Sigmoid colon (tissue), 7 donors: ENCODE data around the gene SURF4. TPM values are rescaled to one million over a fixed set of nuclear protein-coding genes. Genes with fewer than 3 reads are reported as not detected.
A peak's percentile ranks its signal among the peaks of the same experiment; 100 is the strongest.
"Not testable (repeated sequence)": the region's sequence is repeated elsewhere in the genome, so short reads cannot be mapped to it uniquely, and the experiment has no call there.

Experiments
- DNase-seq: peaks from one replicate; pipeline ENCODE4 v3.0.0-alpha.2; 2019
- H3K27ac ChIP-seq, 4 donors: fragments of 200-600 bp; sonication (generic); one replicate each; pipeline ENCODE4 v1.5.1; 2016 to 2019; ENCODE audit warnings: mild to moderate bottlenecking in 1 of 4
- H3K27me3 ChIP-seq, 3 donors: fragments of 200-600 bp; sonication (generic); one replicate each; pipeline ENCODE4 v1.5.1; 2019; ENCODE audit warnings: mild to moderate bottlenecking in 1 of 3
- H3K36me3 ChIP-seq, 4 donors: fragments of 200-600 bp; sonication (generic); one replicate each; pipeline ENCODE4 v1.5.1; 2016 to 2019
- H3K4me1 ChIP-seq, 4 donors: fragments of 200-600 bp; sonication (generic); one replicate each; pipeline ENCODE4 v1.5.1; 2017 to 2019
- H3K4me3 ChIP-seq, 4 donors: fragments of 200-600 bp; sonication (generic); one replicate each; pipeline ENCODE4 v1.5.1; 2017 to 2019; ENCODE audit warnings: mild to moderate bottlenecking in 2 of 4, moderate library complexity in 1 of 4
- H3K9me3 ChIP-seq, 4 donors: fragments of 200-600 bp in 3 of 4; sonication (generic) in 3 of 4; one replicate each; pipeline versions ENCODE4 v1.5.1 to v1.6.1; 2013 to 2019
- CTCF ChIP-seq, 4 experiments: fragments of 450-650 bp in 3 of 4; fragments of 200-600 bp in 1 of 4; IDR thresholded peaks; one replicate each; pipeline ENCODE4 v1.5.1; 2016 to 2019; ENCODE audit warnings: antibody characterized with exemption in 4 of 4, mild to moderate bottlenecking in 3 of 4, moderate library complexity in 2 of 4
- EP300 ChIP-seq, 4 donors: sonication (generic); formaldehyde crosslinking; IDR thresholded peaks; one replicate each; pipeline ENCODE4 v1.6.1; 2017; ENCODE audit warnings: antibody characterized with exemption in 4 of 4
- POLR2A ChIP-seq, 2 donors: fragments of 450-650 bp; IDR thresholded peaks; one replicate each; pipeline ENCODE4 v1.6.1; 2016; ENCODE audit warnings: antibody characterized with exemption in 2 of 2, mild to moderate bottlenecking in 2 of 2, moderate library complexity in 2 of 2
- POLR2AphosphoS5 ChIP-seq, 4 donors: sonication (generic); formaldehyde crosslinking; IDR thresholded peaks; one replicate each; pipeline ENCODE4 v1.6.1; 2017; ENCODE audit warnings: antibody characterized with exemption in 4 of 4
- WGBS, 2 donors: extraction: QIAGEN DNeasy Blood & Tissue Kit; methylation state at CpG; one replicate each; pipeline ENCODE4 v1.1.7; 2013; 5-methylcytosine and 5-hydroxymethylcytosine counted together
- intact Hi-C: fragments of 100-400 bp; cut with DNase I; formaldehyde crosslinking; loops from one replicate; pipeline ENCODE4 v1.15.1; 2023
- polyA plus RNA-seq, 3 donors: library from polyadenylated mRNA; stranded (reverse); fragments of 200-250 nt; gene quantifications; one replicate each; pipeline ENCODE4 v1.2.3, GENCODE V29; 2013
- total RNA-seq, 4 donors: library from RNA; depleted of rRNA; stranded (reverse); fragments of >200 nt; gene quantifications; one replicate each; pipeline ENCODE4 v1.1.0, GENCODE V29; 2016
- donor health status: healthy with polysubstance abuse.
- donor health status: Bipolar disorder and iron deficiency.
- donor health status: healthy.

The SURF4 gene
- total and polyA plus RNA-seq, 7 donors = 17.4 to 190 (median 83.1) TPM

- no peak overlapping the region for H3K4me3 ChIP-seq
- H3K4me1 ChIP-seq = peaks cover 0 to 11% (median 9%) of the 10 kb centered on the region in 4 donors
- WGBS, 2 donors = 88 to 91% methylated on average over 13 of the region's 13 CpGs
Measured at GRCh38 chr9:133340916-133341315, 34.9 kb downstream of the SURF4 start.

GRCh38 chr9:133340256-133340655 is 35.6 kb downstream of the SURF4 start:
- Histone ChIP-seq H3K27ac (no peak overlapping the region), H3K9me3 (no peaks in the 10 kb centered on the region), H3K36me3 (peaks cover 33 to 72% (median 44%) of the 10 kb centered on the region in 4 donors), H3K27me3 (no peaks in the 10 kb centered on the region), H3K4me1 (peaks cover 0 to 13% (median 9%) of the 10 kb centered on the region in 4 donors), H3K4me3 (no peak overlapping the region)
- 52 to 81% methylated on average over 3 of the region's 3 CpGs for WGBS, 2 donors
- TF ChIP-seq POLR2AphosphoS5 (IDR thresholded peaks at IDR 0.05) (no peak), EP300 (IDR thresholded peaks at IDR 0.05) (no peak), CTCF (IDR thresholded peaks at IDR 0.05) (no peak), POLR2A (IDR thresholded peaks at IDR 0.05) (no peak)
- DNase-seq = no peak
- intact Hi-C loops = no loop called here

More at GRCh38 chr9:133340916-133341315, 34.9 kb downstream of the SURF4 start:
- no peak for TF ChIP-seq EP300 (IDR thresholded peaks at IDR 0.05)
- no peak for TF ChIP-seq POLR2AphosphoS5 (IDR thresholded peaks at IDR 0.05)
- no peak for TF ChIP-seq CTCF (IDR thresholded peaks at IDR 0.05)
- TF ChIP-seq POLR2A (IDR thresholded peaks at IDR 0.05) = no peak
- H3K27me3 ChIP-seq = no peaks in the 10 kb centered on the region
- peaks cover 33 to 78% (median 47%) of the 10 kb centered on the region in 4 donors for H3K36me3 ChIP-seq
- DNase-seq = no peak
- no peaks in the 10 kb centered on the region for H3K9me3 ChIP-seq
- peak overlapping the region in 2 of 4 donors; percentile 4 to 25 for H3K27ac ChIP-seq
- intact Hi-C loops = no loop called here

- intact Hi-C loops = loop anchor here (10.0 kb wide), 1 partner anchor 315 kb away; no protein-coding TSS in a partner anchor
- H3K9me3 ChIP-seq = no peaks in the 10 kb centered on the region
- H3K27ac ChIP-seq = no peak overlapping the region
- H3K27me3 ChIP-seq = no peaks in the 10 kb centered on the region
- H3K4me1 ChIP-seq = peaks cover 0 to 19% (median 15%) of the 10 kb centered on the region in 4 donors
- no peak for DNase-seq
- H3K36me3 ChIP-seq = peaks cover 31 to 68% (median 41%) of the 10 kb centered on the region in 4 donors
- WGBS, 2 donors = 87 to 90% methylated on average over 5 of the region's 5 CpGs
- TF ChIP-seq EP300 (IDR thresholded peaks at IDR 0.05) (no peak), POLR2AphosphoS5 (IDR thresholded peaks at IDR 0.05) (no peak), CTCF (IDR thresholded peaks at IDR 0.05) (no peak), POLR2A (IDR thresholded peaks at IDR 0.05) (no peak)
- H3K4me3 ChIP-seq = no peak overlapping the region
Measured at GRCh38 chr9:133339641-133340040, 36.2 kb downstream of the SURF4 start.

GRCh38 chr9:133335924-133336811 is 39.7 kb downstream of the SURF4 start, which contains the start of gene SURF6:
Gene SURF6, minus strand, starts transcription at chr9:133336188. Its CDS starts 56 bp downstream, at chr9:133336132.
- H3K27me3 ChIP-seq = no peaks in the 10 kb centered on the region
- peak within 1 kb of the TSS; percentile 84 to 94 (median 88) for H3K4me3 ChIP-seq
- H3K9me3 ChIP-seq = no peaks in the 10 kb centered on the region
- intact Hi-C loops = loop anchor here (1.0 to 10.0 kb wide), 2 partner anchors 40 to 311 kb away; partner anchors contain the start of genes STKLD1 and SURF4
- TF ChIP-seq CTCF (IDR thresholded peaks at IDR 0.05) (no peak), POLR2A (IDR thresholded peaks at IDR 0.05) (no peak), POLR2AphosphoS5 (IDR thresholded peaks at IDR 0.05) (peak; percentile 58 to 87 (median 83)), EP300 (IDR thresholded peaks at IDR 0.05) (no peak)
- H3K27ac ChIP-seq = peak within 1 kb of the TSS; percentile 75 to 83 (median 80)
- DNase-seq = peak; percentile 93
- WGBS, 2 donors = 7 to 9% methylated on average over 70 of the region's 70 CpGs
- H3K36me3 ChIP-seq = peaks cover 32 to 68% (median 42%) of the 10 kb centered on the region in 4 donors
- peaks cover 0 to 28% (median 25%) of the 10 kb centered on the region in 4 donors for H3K4me1 ChIP-seq

- not testable (repeated sequence) for H3K27ac ChIP-seq, H3K27me3 ChIP-seq, H3K9me3 ChIP-seq
- peak overlapping the region; percentile 84 to 94 (median 88) for H3K4me3 ChIP-seq
- peak; percentile 48 for DNase-seq
- intact Hi-C loops = loop anchor here (10.0 kb wide), 1 partner anchor 310 kb away; no protein-coding TSS in a partner anchor
- H3K4me1 ChIP-seq = peaks cover 0 to 28% (median 25%) of the 10 kb centered on the region in 4 donors
- peaks cover 34 to 68% (median 39%) of the 10 kb centered on the region in 4 donors for H3K36me3 ChIP-seq
- 26 to 69% methylated on average over 11 of the region's 11 CpGs for WGBS, 2 donors
Measured at GRCh38 chr9:133334888-133335287, 41.0 kb downstream of the SURF4 start.
